Mesenchymal stem cell (in vitro differentiated cells and primary cell): Measurements from ENCODE around the gene PPCS.
A peak's percentile ranks its signal among the peaks of the same experiment; 100 is the strongest.

Source experiments
- DNase-seq: peaks from one replicate; pipeline ENCODE4 v3.0.0-alpha.2; 2013
- H2AFZ ChIP-seq: one replicate; pipeline ENCODE4 v1.6.1; 2013; ENCODE audit warnings: low read depth, mild to moderate bottlenecking, control low read depth, inconsistent platforms, low read length, moderate library complexity
- H2AK5ac ChIP-seq: 2 replicates; pipeline ENCODE4 v1.6.1; 2013; ENCODE audit warnings: low read length, moderate library complexity, mild to moderate bottlenecking, inconsistent platforms; ENCODE audit not compliant: severe bottlenecking
- H2BK120ac ChIP-seq: one replicate; pipeline ENCODE4 v1.6.1; 2013; ENCODE audit warnings: low read depth, mild to moderate bottlenecking, inconsistent platforms, low read length, moderate library complexity
- H2BK12ac ChIP-seq, 2 experiments: one replicate each; pipeline ENCODE4 v1.6.1; 2013; ENCODE audit warnings: inconsistent platforms in 2 of 2, low read length in 2 of 2, mild to moderate bottlenecking in 2 of 2, moderate library complexity in 2 of 2, control low read depth in 1 of 2
- H2BK15ac ChIP-seq: one replicate; pipeline ENCODE4 v1.6.1; 2013; ENCODE audit warnings: mild to moderate bottlenecking, low read depth, inconsistent platforms; ENCODE audit not compliant: poor library complexity, severe bottlenecking
- H2BK5ac ChIP-seq: 2 replicates; pipeline ENCODE4 v1.6.1; 2013; ENCODE audit warnings: low read depth, mild to moderate bottlenecking, low read length, control low read depth, inconsistent platforms; ENCODE audit not compliant: poor library complexity, severe bottlenecking
- H3K14ac ChIP-seq, 2 experiments: one replicate each; pipeline ENCODE4 v1.6.1; 2013; ENCODE audit warnings: inconsistent platforms in 2 of 2, low read length in 2 of 2, control low read depth in 1 of 2, mild to moderate bottlenecking in 1 of 2, moderate library complexity in 1 of 2
- H3K18ac ChIP-seq, 2 experiments: one replicate each; pipeline ENCODE4 v1.6.1; 2013; ENCODE audit warnings: inconsistent platforms in 2 of 2, low read length in 2 of 2, control low read depth in 1 of 2, low read depth in 1 of 2, mild to moderate bottlenecking in 1 of 2
- H3K23ac ChIP-seq, 2 experiments: one replicate each; pipeline ENCODE4 v1.6.1; 2013; ENCODE audit warnings: inconsistent platforms in 2 of 2, low read length in 2 of 2, mild to moderate bottlenecking in 2 of 2, moderate library complexity in 2 of 2, control low read depth in 1 of 2
- H3K27ac ChIP-seq: 2 replicates; pipeline ENCODE4 v1.5.1; 2013; ENCODE audit warnings: mild to moderate bottlenecking, moderate library complexity, low read length, control low read depth, inconsistent platforms; ENCODE audit not compliant: poor library complexity, severe bottlenecking
- H3K27me3 ChIP-seq, 2 experiments: 2 replicates each; pipeline versions ENCODE4 v1.6.1 to v1.7.0; 2013; ENCODE audit warnings: low read length in 2 of 2, mild to moderate bottlenecking in 2 of 2, moderate library complexity in 2 of 2, control low read depth in 1 of 2, inconsistent platforms in 1 of 2; ENCODE audit not compliant: control insufficient read depth in 1 of 2, insufficient read depth in 1 of 2
- H3K36me3 ChIP-seq, 2 experiments: 2 replicates each; pipeline versions ENCODE4 v1.6.1 to v1.7.0; 2013; ENCODE audit warnings: low read length in 2 of 2, control low read depth in 1 of 2, inconsistent platforms in 1 of 2, low read depth in 1 of 2, mild to moderate bottlenecking in 1 of 2; ENCODE audit not compliant: insufficient read depth in 2 of 2, control insufficient read depth in 1 of 2
- H3K4ac ChIP-seq, 2 experiments: one replicate each; pipeline ENCODE4 v1.6.1; 2013; ENCODE audit warnings: inconsistent platforms in 2 of 2, low read length in 2 of 2, mild to moderate bottlenecking in 2 of 2, moderate library complexity in 2 of 2, control low read depth in 1 of 2, low read depth in 1 of 2
- H3K4me1 ChIP-seq: 2 replicates; pipeline ENCODE4 v1.6.1; 2013; ENCODE audit warnings: low read depth, low read length, control low read depth; ENCODE audit not compliant: control insufficient read depth, insufficient read depth
- H3K4me2 ChIP-seq: 2 replicates; pipeline ENCODE4 v1.6.1; 2013; ENCODE audit warnings: low read length, mild to moderate bottlenecking, inconsistent platforms; ENCODE audit not compliant: poor library complexity, severe bottlenecking
- H3K4me3 ChIP-seq, 2 experiments: 2 replicates each; pipeline versions ENCODE4 v1.5.1 to v1.7.0; 2013; ENCODE audit warnings: low read length in 2 of 2, mild to moderate bottlenecking in 2 of 2, control low read depth in 1 of 2, low read depth in 1 of 2; ENCODE audit not compliant: insufficient read depth in 1 of 2
- H3K79me1 ChIP-seq: replicated peaks from 2 replicates; pipeline ENCODE4 v1.6.1; 2013; ENCODE audit warnings: mild to moderate bottlenecking, control low read depth, low read length, inconsistent platforms; ENCODE audit not compliant: poor library complexity, severe bottlenecking
- H3K9ac ChIP-seq: 2 replicates; pipeline ENCODE4 v1.7.0; 2013; ENCODE audit warnings: mild to moderate bottlenecking, low read length, moderate library complexity
- H3K9me3 ChIP-seq: 2 replicates; pipeline ENCODE4 v1.7.0; 2013; ENCODE audit warnings: mild to moderate bottlenecking, low read length; ENCODE audit not compliant: control insufficient read depth
- H4K8ac ChIP-seq: one replicate; pipeline ENCODE4 v1.6.1; 2013; ENCODE audit warnings: inconsistent platforms, mild to moderate bottlenecking, low read length, moderate library complexity
- H4K91ac ChIP-seq: one replicate; pipeline ENCODE4 v1.6.1; 2013; ENCODE audit warnings: mild to moderate bottlenecking, low read length, inconsistent platforms
- WGBS: methylation state at CpG from one replicate; pipeline ENCODE4 v1.1.7; 2013; ENCODE audit warnings: mixed read lengths; 5-methylcytosine and 5-hydroxymethylcytosine counted together

Gene PPCS

DNA sequence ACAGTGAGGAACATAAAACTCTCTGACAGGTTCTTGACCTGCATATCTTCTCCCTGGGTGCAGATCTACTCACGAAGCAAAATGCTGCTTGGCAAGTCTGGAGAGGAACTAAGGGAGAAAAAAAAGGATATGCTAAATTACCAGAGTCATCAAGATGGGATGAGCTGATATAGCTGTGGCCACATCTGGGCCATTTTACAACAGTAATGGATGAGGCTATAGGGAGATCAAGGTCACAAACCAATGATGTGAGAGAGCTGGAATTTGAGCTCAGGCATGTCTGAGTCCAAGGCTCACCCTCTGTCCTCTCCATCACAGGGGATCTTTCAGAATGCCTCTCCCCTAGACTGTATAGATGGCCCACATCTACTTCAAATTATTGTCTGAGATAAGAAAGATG, 26.7 kb upstream of the PPCS start:
- no peak overlapping the region for H3K4ac ChIP-seq
- no peak overlapping the region for H3K4me2 ChIP-seq
- H2BK12ac ChIP-seq, result no peak overlapping the region
- no peak overlapping the region for H4K91ac ChIP-seq
- no peaks in the 10 kb centered on the region for H3K27me3 ChIP-seq
- no peak overlapping the region for H3K14ac ChIP-seq
- H3K79me1 ChIP-seq, result no peaks in the 10 kb centered on the region
- 97% methylated on average over 1 of the region's 1 CpG for WGBS
- H3K9me3 ChIP-seq, result no peaks in the 10 kb centered on the region
- no peak for DNase-seq
- H3K27ac ChIP-seq, result no peak overlapping the region
- H4K8ac ChIP-seq, result no peak overlapping the region
- peaks cover under 1% of the 10 kb centered on the region for H3K4me1 ChIP-seq
- no peak overlapping the region for H2AFZ ChIP-seq
- H3K36me3 ChIP-seq, result no peaks in the 10 kb centered on the region
- no peak overlapping the region for H2AK5ac ChIP-seq
- H3K23ac ChIP-seq, result no peak overlapping the region
- no peak overlapping the region for H2BK5ac ChIP-seq
- no peak overlapping the region for H3K18ac ChIP-seq
- H3K9ac ChIP-seq, result peak overlapping the region; percentile 60
- H2BK15ac ChIP-seq, result no peak overlapping the region
- H3K4me3 ChIP-seq, result no peak overlapping the region
- H2BK120ac ChIP-seq, result no peak overlapping the region

DNA sequence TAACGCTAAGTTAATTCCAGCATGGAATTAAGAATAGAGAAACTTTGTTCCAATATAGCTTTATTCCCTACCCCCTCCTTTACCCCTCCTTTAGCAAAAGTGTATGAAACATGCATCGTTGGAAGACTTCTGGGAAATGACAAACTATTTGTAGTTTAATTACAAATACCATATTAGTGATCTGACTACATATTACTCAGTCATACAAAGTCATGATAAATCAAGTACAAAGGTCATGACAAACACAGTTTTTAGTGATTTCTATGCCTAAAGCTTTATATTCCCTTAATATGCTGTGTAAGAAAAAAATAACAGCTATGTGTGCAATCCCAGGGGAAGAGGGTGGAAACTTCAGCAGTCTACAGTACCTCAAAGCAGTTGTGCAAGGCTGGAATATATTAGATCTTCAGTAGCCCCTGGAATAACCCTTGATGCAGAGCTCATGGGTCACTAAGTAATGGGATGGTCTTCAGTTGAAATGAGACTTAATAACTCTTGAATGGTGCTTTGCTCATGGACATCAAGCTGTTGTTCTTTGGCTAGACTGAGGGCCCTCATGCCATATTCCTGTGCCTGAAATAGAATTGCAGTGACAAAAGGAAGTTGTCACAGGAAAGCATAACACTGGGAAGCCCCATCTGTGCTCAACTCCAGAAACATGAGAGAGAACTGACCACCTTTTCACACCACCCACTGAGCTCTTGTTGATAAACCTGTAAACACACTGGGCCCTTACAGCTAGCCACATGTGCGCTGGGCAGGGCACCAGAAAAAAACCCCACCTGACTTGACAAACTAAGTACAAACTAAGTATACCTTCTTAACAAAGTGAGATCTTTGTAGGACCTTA, 25.8 kb upstream of the PPCS start:
- Histone ChIP-seq H3K14ac (no peak overlapping the region), H3K4me3 (no peak overlapping the region), H3K9me3 (no peaks in the 10 kb centered on the region), H3K4me1 (no peaks in the 10 kb centered on the region), H3K36me3 (no peaks in the 10 kb centered on the region), H2AK5ac (no peak overlapping the region), H3K9ac (peak overlapping the region; percentile 60), H2BK12ac (no peak overlapping the region), H3K27ac (no peak overlapping the region), H3K23ac (no peak overlapping the region), H3K79me1 (no peaks in the 10 kb centered on the region), H3K4me2 (no peak overlapping the region), H2BK15ac (no peak overlapping the region), H3K4ac (no peak overlapping the region), H3K27me3 (no peaks in the 10 kb centered on the region), H3K18ac (no peak overlapping the region), H2AFZ (no peak overlapping the region), H4K8ac (no peak overlapping the region), H2BK5ac (no peak overlapping the region), H4K91ac (no peak overlapping the region), H2BK120ac (no peak overlapping the region)
- 88% methylated on average over 2 of the region's 3 CpGs for WGBS
- DNase-seq, result no peak

DNA sequence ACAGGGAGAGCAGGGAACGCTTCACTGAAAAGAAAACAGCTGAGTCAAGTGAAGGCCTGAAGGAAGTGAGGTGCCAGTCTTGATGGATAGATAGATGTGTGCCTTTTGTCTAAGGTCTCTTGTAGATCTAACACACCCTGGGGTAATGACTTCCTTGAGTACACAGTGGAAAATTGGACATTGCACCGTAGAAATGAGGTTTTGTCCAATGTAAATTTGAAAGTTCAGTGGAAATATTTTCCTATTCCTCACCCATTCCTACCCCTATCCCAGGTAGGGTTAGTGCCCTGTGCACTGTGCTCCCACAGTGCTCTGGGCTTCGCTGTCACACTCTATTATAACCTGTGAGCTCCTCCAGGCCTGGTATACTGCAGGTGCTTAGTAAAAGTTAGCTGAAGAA, 24.8 kb upstream of the PPCS start:
- H3K4me1 ChIP-seq, result no peaks in the 10 kb centered on the region
- no peak overlapping the region for H3K27ac ChIP-seq
- H3K4me3 ChIP-seq, result no peak overlapping the region
- H3K9ac ChIP-seq, result no peak overlapping the region
- no peak overlapping the region for H3K4me2 ChIP-seq
- H2BK15ac ChIP-seq, result no peak overlapping the region
- no peak overlapping the region for H2AFZ ChIP-seq
- H2BK5ac ChIP-seq, result no peak overlapping the region
- H3K79me1 ChIP-seq, result no peaks in the 10 kb centered on the region
- no peak overlapping the region for H3K18ac ChIP-seq
- H3K9me3 ChIP-seq, result no peaks in the 10 kb centered on the region
- no peak overlapping the region for H4K8ac ChIP-seq
- no peak overlapping the region for H3K23ac ChIP-seq
- no peak for DNase-seq
- H3K14ac ChIP-seq, result no peak overlapping the region
- no peaks in the 10 kb centered on the region for H3K27me3 ChIP-seq
- no peak overlapping the region for H2BK12ac ChIP-seq
- no peak overlapping the region for H3K4ac ChIP-seq
- 86% methylated on average over 1 of the region's 3 CpGs for WGBS
- no peak overlapping the region for H4K91ac ChIP-seq
- H2BK120ac ChIP-seq, result no peak overlapping the region
- no peak overlapping the region for H2AK5ac ChIP-seq
- no peaks in the 10 kb centered on the region for H3K36me3 ChIP-seq

DNA sequence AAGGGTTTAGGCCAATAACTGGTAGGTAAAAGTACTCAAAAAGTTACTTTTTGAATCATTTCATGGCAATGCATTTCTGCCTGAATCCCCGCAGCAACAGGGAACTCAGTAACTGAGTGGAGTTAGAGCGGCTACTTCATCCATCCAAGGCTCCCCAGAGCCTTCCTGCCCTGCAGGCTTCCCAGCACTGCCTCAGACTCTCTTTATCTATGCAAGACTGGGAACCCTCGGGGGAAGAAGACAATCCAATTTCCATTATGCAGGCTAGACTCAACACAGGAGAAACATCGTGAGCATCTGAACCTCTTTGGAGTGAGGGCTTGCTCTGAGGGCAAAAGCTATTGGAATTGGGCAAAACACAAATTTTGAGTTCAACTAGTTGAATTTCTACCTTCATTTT, 23.6 kb upstream of the PPCS start:
- Histone ChIP-seq H4K91ac (no peak overlapping the region), H2BK12ac (no peak overlapping the region), H3K9ac (no peak overlapping the region), H2BK5ac (no peak overlapping the region), H3K23ac (no peak overlapping the region), H3K4ac (no peak overlapping the region), H2AFZ (no peak overlapping the region), H2AK5ac (no peak overlapping the region), H3K27ac (no peak overlapping the region), H3K4me3 (no peak overlapping the region), H2BK15ac (no peak overlapping the region), H3K4me1 (no peaks in the 10 kb centered on the region), H3K79me1 (no peaks in the 10 kb centered on the region), H4K8ac (no peak overlapping the region), H3K4me2 (no peak overlapping the region), H3K14ac (no peak overlapping the region), H3K36me3 (no peaks in the 10 kb centered on the region), H3K18ac (no peak overlapping the region), H2BK120ac (no peak overlapping the region), H3K9me3 (no peaks in the 10 kb centered on the region), H3K27me3 (no peaks in the 10 kb centered on the region)
- DNase-seq, result no peak
- 85% methylated on average over 4 of the region's 4 CpGs for WGBS
